ENCODE data around the gene PCDHGA7. TPM values are rescaled to one million over a fixed set of nuclear protein-coding genes. Genes with fewer than 3 reads are reported as not detected.
"Not testable (repeated sequence)": the region's sequence is repeated elsewhere in the genome, so short reads cannot be mapped to it uniquely, and the experiment has no call there.

PCDHGA7 gene
- total RNA-seq, 1 experiment from 2014 or later: 0.43 TPM

DNA sequence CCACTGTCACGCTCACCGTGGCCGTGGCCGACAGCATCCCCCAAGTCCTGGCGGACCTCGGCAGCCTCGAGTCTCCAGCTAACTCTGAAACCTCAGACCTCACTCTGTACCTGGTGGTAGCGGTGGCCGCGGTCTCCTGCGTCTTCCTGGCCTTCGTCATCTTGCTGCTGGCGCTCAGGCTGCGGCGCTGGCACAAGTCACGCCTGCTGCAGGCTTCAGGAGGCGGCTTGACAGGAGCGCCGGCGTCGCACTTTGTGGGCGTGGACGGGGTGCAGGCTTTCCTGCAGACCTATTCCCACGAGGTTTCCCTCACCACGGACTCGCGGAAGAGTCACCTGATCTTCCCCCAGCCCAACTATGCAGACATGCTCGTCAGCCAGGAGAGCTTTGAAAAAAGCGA, 50.2 kb downstream of the PCDHGA7 start:
- H3K36me3 ChIP-seq (ENCODE audit: control insufficient read depth, insufficient read depth, low read length); POLR2A ChIA-PET; H3K9me3 ChIP-seq; H3K27me3 Mint-ChIP-seq (ENCODE audit: insufficient read depth, unreplicated experiment); H3K36me3 Mint-ChIP-seq (ENCODE audit: insufficient read depth, unreplicated experiment); DNase-seq; H3K27me3 ChIP-seq (replicated peaks; ENCODE audit: control insufficient read depth, insufficient read depth, low read length); H3K4me1 Mint-ChIP-seq (ENCODE audit: low read depth, unreplicated experiment); intact Hi-C loops (cut with micrococcal nuclease; ENCODE audit: unreplicated experiment); H3K4me3 ChIP-seq (ENCODE audit: low read depth, low read length); H3K27ac Mint-ChIP-seq (ENCODE audit: unreplicated experiment); H3K4me1 ChIP-seq; BruUV-seq (replicated peaks); CTCF ChIA-PET; H3K4me3 Mint-ChIP-seq (ENCODE audit: unreplicated experiment): not testable (repeated sequence)
- H3K9me3 Mint-ChIP-seq (ENCODE audit: unreplicated experiment): peaks cover 48% of the 10 kb centered on the region

DNA sequence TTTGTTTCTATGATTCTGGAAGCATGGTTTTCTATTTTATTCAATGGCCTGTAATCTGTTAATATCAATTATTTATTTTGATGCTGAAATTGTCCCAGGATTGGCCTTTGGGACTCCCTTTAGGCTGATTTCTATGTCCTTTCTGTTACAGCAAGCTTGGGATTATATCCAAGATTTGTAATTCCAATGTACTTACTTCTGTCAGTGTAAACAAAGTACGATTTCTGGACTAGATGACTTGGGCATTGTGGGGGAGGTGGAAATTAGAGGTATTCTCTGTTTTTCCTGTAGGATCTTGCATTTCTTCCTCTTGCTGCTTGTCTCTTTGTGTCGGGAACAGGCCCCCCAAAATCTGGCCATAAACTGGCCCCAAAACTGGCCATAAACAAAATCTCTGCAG, 51.5 kb downstream of the PCDHGA7 start:
- ChIA-PET POLR2A (no interaction called here), CTCF (no interaction called here)
- Histone ChIP-seq H3K4me3 (ENCODE audit: low read depth, low read length) (no peak overlapping the region), H3K9me3 (0 out of 2 replicates have a peak, but pooled peaks cover 6% of the 10 kb centered on the region), H3K36me3 (ENCODE audit: control insufficient read depth, insufficient read depth, low read length) (no peaks in the 10 kb centered on the region), H3K27me3 (replicated peaks; ENCODE audit: control insufficient read depth, insufficient read depth, low read length) (no peaks in the 10 kb centered on the region), H3K4me1 (no peaks in the 10 kb centered on the region)
- no peak for DNase-seq
- no peaks in the 10 kb centered on the region for H3K4me1 Mint-ChIP-seq (ENCODE audit: low read depth, unreplicated experiment)
- H3K9me3 Mint-ChIP-seq (ENCODE audit: unreplicated experiment): peaks cover 40% of the 10 kb centered on the region
- intact Hi-C loops (cut with micrococcal nuclease; ENCODE audit: unreplicated experiment): no loop called here
- no peak overlapping the region for H3K4me3 Mint-ChIP-seq (ENCODE audit: unreplicated experiment)
- BruUV-seq (replicated peaks): no TSS peak
- H3K27me3 Mint-ChIP-seq (ENCODE audit: insufficient read depth, unreplicated experiment): no peaks in the 10 kb centered on the region
- H3K36me3 Mint-ChIP-seq (ENCODE audit: insufficient read depth, unreplicated experiment): peaks cover 7% of the 10 kb centered on the region
- TF ChIP-seq, protein P1, sequence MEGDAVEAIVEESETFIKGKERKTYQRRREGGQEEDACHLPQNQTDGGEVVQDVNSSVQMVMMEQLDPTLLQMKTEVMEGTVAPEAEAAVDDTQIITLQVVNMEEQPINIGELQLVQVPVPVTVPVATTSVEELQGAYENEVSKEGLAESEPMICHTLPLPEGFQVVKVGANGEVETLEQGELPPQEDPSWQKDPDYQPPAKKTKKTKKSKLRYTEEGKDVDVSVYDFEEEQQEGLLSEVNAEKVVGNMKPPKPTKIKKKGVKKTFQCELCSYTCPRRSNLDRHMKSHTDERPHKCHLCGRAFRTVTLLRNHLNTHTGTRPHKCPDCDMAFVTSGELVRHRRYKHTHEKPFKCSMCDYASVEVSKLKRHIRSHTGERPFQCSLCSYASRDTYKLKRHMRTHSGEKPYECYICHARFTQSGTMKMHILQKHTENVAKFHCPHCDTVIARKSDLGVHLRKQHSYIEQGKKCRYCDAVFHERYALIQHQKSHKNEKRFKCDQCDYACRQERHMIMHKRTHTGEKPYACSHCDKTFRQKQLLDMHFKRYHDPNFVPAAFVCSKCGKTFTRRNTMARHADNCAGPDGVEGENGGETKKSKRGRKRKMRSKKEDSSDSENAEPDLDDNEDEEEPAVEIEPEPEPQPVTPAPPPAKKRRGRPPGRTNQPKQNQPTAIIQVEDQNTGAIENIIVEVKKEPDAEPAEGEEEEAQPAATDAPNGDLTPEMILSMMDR (IDR thresholded peaks at IDR 0.05; ENCODE audit: insufficient read depth in 1 of 2, low read depth in 1 of 2, low read length in 1 of 2, severe bottlenecking in 1 of 2, unreplicated experiment in 1 of 2): no peak
- H3K27ac Mint-ChIP-seq (ENCODE audit: unreplicated experiment): no peak overlapping the region

Other genes starting within 250 kb of the PCDHGA7 start
- not detected in 2 replicates for gene PCDHB5, start 247.5 kb upstream of the PCDHGA7 start, total RNA-seq (2022)
- not detected in 2 replicates for gene PCDHB6, start 232.7 kb upstream of the PCDHGA7 start, total RNA-seq (2022)
- gene PCDHB7, start 210.1 kb upstream of the PCDHGA7 start, total RNA-seq (2022): not detected in 2 replicates
- gene PCDHB8, start 205.0 kb upstream of the PCDHGA7 start, total RNA-seq (2022): not detected in 2 replicates
- gene PCDHB16, start 200.4 kb upstream of the PCDHGA7 start, total RNA-seq (2022): 0.07 TPM in 1 of 2 replicates, not detected in the other
- not detected in 2 replicates for gene PCDHB9, start 195.6 kb upstream of the PCDHGA7 start, total RNA-seq (2022)
- 0.09 TPM in 1 of 2 replicates, not detected in the other for gene PCDHB10, start 190.4 kb upstream of the PCDHGA7 start, total RNA-seq (2022)
- gene PCDHB11, start 183.1 kb upstream of the PCDHGA7 start, total RNA-seq (2022): 0.12 TPM in 1 of 2 replicates, not detected in the other
- 0.12 TPM in 1 of 2 replicates, not detected in the other for gene PCDHB12, start 174.0 kb upstream of the PCDHGA7 start, total RNA-seq (2022)
- 0.12 TPM in 1 of 2 replicates, not detected in the other for gene PCDHB13, start 168.8 kb upstream of the PCDHGA7 start, total RNA-seq (2022)
- 0.41 and 0.44 TPM in 2 replicates for gene PCDHB14, start 159.4 kb upstream of the PCDHGA7 start, total RNA-seq (2022)
- 0.21 TPM in 1 of 2 replicates, not detected in the other for gene PCDHB15, start 137.3 kb upstream of the PCDHGA7 start, total RNA-seq (2022)
- 0.64 and 0.67 TPM in 2 replicates for gene SLC25A2, start 78.7 kb upstream of the PCDHGA7 start, total RNA-seq (2022)
- gene TAF7, start 62.0 kb upstream of the PCDHGA7 start, total RNA-seq (2022): 77.2 and 78.7 TPM in 2 replicates
- 0.64 and 1.1 TPM in 2 replicates for gene PCDHGA1, start 52.2 kb upstream of the PCDHGA7 start, total RNA-seq (2022)
- 0.20 and 0.23 TPM in 2 replicates for gene PCDHGA2, start 44.0 kb upstream of the PCDHGA7 start, total RNA-seq (2022)
- gene PCDHGA3, start 38.9 kb upstream of the PCDHGA7 start, total RNA-seq (2022): 0.11 TPM in 1 of 2 replicates, not detected in the other
- 0.60 and 0.66 TPM in 2 replicates for gene PCDHGB1, start 32.6 kb upstream of the PCDHGA7 start, total RNA-seq (2022)
- gene PCDHGA4, start 27.7 kb upstream of the PCDHGA7 start, total RNA-seq (2022): 0.49 and 0.54 TPM in 2 replicates
- gene PCDHGB2, start 22.7 kb upstream of the PCDHGA7 start, total RNA-seq (2022): 1.00 and 1.3 TPM in 2 replicates
- 0.57 and 0.72 TPM in 2 replicates for gene PCDHGA5, start 18.6 kb upstream of the PCDHGA7 start, total RNA-seq (2022)
- gene PCDHGB3, start 12.5 kb upstream of the PCDHGA7 start, total RNA-seq (2022): 0.54 and 0.60 TPM in 2 replicates
- gene PCDHGA6, start 8.9 kb upstream of the PCDHGA7 start, total RNA-seq (2022): 0.49 and 0.79 TPM in 2 replicates
- gene PCDHGB4, start 5.0 kb downstream of the PCDHGA7 start, total RNA-seq (2022): 0.12 and 0.14 TPM in 2 replicates
- gene PCDHGA8, start 9.9 kb downstream of the PCDHGA7 start, total RNA-seq (2022): 0.14 and 0.18 TPM in 2 replicates
- gene PCDHGB5, start 15.2 kb downstream of the PCDHGA7 start, total RNA-seq (2022): 13.2 and 13.4 TPM in 2 replicates
- gene PCDHGA9, start 20.0 kb downstream of the PCDHGA7 start, total RNA-seq (2022): 2.8 and 4.4 TPM in 2 replicates
- 2.5 and 2.8 TPM in 2 replicates for gene PCDHGB6, start 25.3 kb downstream of the PCDHGA7 start, total RNA-seq (2022)
- gene PCDHGA10, start 30.2 kb downstream of the PCDHGA7 start, total RNA-seq (2022): 2.9 and 3.6 TPM in 2 replicates
- gene PCDHGB7, start 34.9 kb downstream of the PCDHGA7 start, total RNA-seq (2022): 2.3 and 2.4 TPM in 2 replicates
- gene PCDHGA11, start 38.3 kb downstream of the PCDHGA7 start, total RNA-seq (2022): 1.2 and 1.9 TPM in 2 replicates
- 0.52 and 1.0 TPM in 2 replicates for gene PCDHGA12, start 47.8 kb downstream of the PCDHGA7 start, total RNA-seq (2022)
- 1.3 and 2.9 TPM in 2 replicates for gene PCDHGC3, start 93.2 kb downstream of the PCDHGA7 start, total RNA-seq (2022)
- gene PCDHGC4, start 102.3 kb downstream of the PCDHGA7 start, total RNA-seq (2022): 0.28 and 0.39 TPM in 2 replicates
- gene PCDHGC5, start 106.3 kb downstream of the PCDHGA7 start, total RNA-seq (2022): 0.21 and 0.25 TPM in 2 replicates
- 161 and 167 TPM in 2 replicates for gene DIAPH1, start 236.3 kb downstream of the PCDHGA7 start, total RNA-seq (2022)

Measured in Caco-2 (cell line).